Gastrocnemius medialis (tissue), 4 donors: ENCODE measurements around the gene TMEM38A. TPM values are rescaled to one million over a fixed set of nuclear protein-coding genes. Genes with fewer than 3 reads are reported as not detected.
A peak's percentile ranks its signal among the peaks of the same experiment; 100 is the strongest.

ENCODE experiments used
- ATAC-seq, 2 donors: fragments of 150-250 bp; one replicate each; pipeline ENCODE4 v1.9.1; 2016
- DNase-seq, 2 donors: peaks; one replicate each; pipeline ENCODE4 v3.0.0-alpha.2; 2019
- H3K27ac ChIP-seq, 4 donors: fragments of 200-600 bp; sonication (generic); 1 replicate in 1 of 4; 2 replicates in 3 of 4; pipeline ENCODE4 v1.5.1; 2016 to 2018; ENCODE audit warnings: mild to moderate bottlenecking in 2 of 4, moderate library complexity in 1 of 4
- H3K27me3 ChIP-seq, 3 donors: fragments of 200-600 bp; sonication (generic) in 2 of 3; 1 replicate in 1 of 3; 2 replicates in 2 of 3; pipeline versions ENCODE4 v1.5.1 to v1.6.0; 2016 to 2019; ENCODE audit warnings: mild to moderate bottlenecking in 1 of 3, moderate library complexity in 1 of 3
- H3K36me3 ChIP-seq, 2 donors: fragments of 200-600 bp; sonication (generic) in 1 of 2; one replicate each; pipeline ENCODE4 v1.5.1; 2017 to 2018
- H3K4me1 ChIP-seq, 2 donors: fragments of 200-600 bp; sonication (generic) in 1 of 2; one replicate each; pipeline ENCODE4 v1.5.1; 2016 to 2017; ENCODE audit warnings: mild to moderate bottlenecking in 2 of 2
- H3K4me3 ChIP-seq, 4 donors: fragments of 200-600 bp; sonication (generic) in 3 of 4; 1 replicate in 1 of 4; 2 replicates in 3 of 4; pipeline ENCODE4 v1.5.1; 2016 to 2019; ENCODE audit warnings: mild to moderate bottlenecking in 2 of 4
- H3K9me3 ChIP-seq, 3 donors: fragments of 200-600 bp; sonication (generic) in 2 of 3; 1 replicate in 1 of 3; 2 replicates in 2 of 3; pipeline ENCODE4 v1.5.1; 2016 to 2019
- CTCF ChIP-seq, 5 experiments: fragments of 450-650 bp in 3 of 5; fragments of 200-600 bp in 2 of 5; sonication (generic) in 2 of 5; IDR thresholded peaks in 4 of 5; conservative IDR thresholded peaks in 1 of 5; 1 replicate in 4 of 5; 2 replicates in 1 of 5; pipeline ENCODE4 v1.5.1; 2016 to 2019; ENCODE audit warnings: antibody characterized with exemption in 5 of 5, mild to moderate bottlenecking in 3 of 5, moderate library complexity in 3 of 5
- POLR2A ChIP-seq, 2 donors: fragments of 450-650 bp; IDR thresholded peaks; one replicate each; pipeline ENCODE4 v1.6.1; 2017; ENCODE audit warnings: antibody characterized with exemption in 2 of 2, mild to moderate bottlenecking in 2 of 2, moderate library complexity in 2 of 2
- in situ Hi-C, 4 donors: fragments of 200-750 bp; cut with MboI; loops; one replicate each; pipeline versions ENCODE4 v1.15.0 to v1.8.0; 2017; ENCODE audit warnings: low sequenced_read_pairs in 4 of 4
- intact Hi-C: fragments of 100-400 bp; cut with DNase I; formaldehyde crosslinking; loops from one replicate; pipeline ENCODE4 v1.15.1; 2023; ENCODE audit warnings: low total_unique reads
- total RNA-seq, 4 donors: library from RNA; depleted of rRNA; stranded (reverse); fragments of >200 nt; gene quantifications; one replicate each; pipeline versions ENCODE4 v1.1.0 to v1.2.3, GENCODE V29; 2016

The TMEM38A gene
- total RNA-seq, 4 donors from 2014 or later, result 101 to 256 (median 182) TPM

GRCh38 chr19:16615808-16616207 is 45.1 kb upstream of the TMEM38A start:
- Histone ChIP-seq H3K36me3 (no peaks in the 10 kb centered on the region), H3K27ac (no peak overlapping the region), H3K4me3 (no peak overlapping the region), H3K4me1 (peaks cover 69 to 80% of the 10 kb centered on the region in 2 donors), H3K27me3 (no peaks in the 10 kb centered on the region), H3K9me3 (no peaks in the 10 kb centered on the region)
- ATAC-seq (no peak), DNase-seq (no peak)
- intact Hi-C loops (no loop called here), in situ Hi-C loops (no loop called here)
- TF ChIP-seq CTCF (IDR thresholded peaks at IDR 0.05 in 4 of 5, conservative IDR thresholded peaks at IDR 0.05 in 1 of 5), result no peak
- no peak for TF ChIP-seq POLR2A (IDR thresholded peaks at IDR 0.05)

- in situ Hi-C loops, result no loop called here
- Histone ChIP-seq H3K4me3 (no peak overlapping the region), H3K27me3 (no peaks in the 10 kb centered on the region), H3K36me3 (no peaks in the 10 kb centered on the region), H3K9me3 (no peaks in the 10 kb centered on the region), H3K27ac (peak overlapping the region; percentile 13 to 83 (median 73)), H3K4me1 (peaks cover 53 to 82% of the 10 kb centered on the region in 2 donors)
- no peak for DNase-seq
- TF ChIP-seq POLR2A (IDR thresholded peaks at IDR 0.05) (no peak), CTCF (IDR thresholded peaks at IDR 0.05 in 4 of 5, conservative IDR thresholded peaks at IDR 0.05 in 1 of 5) (no peak)
- ATAC-seq, result no peak
- intact Hi-C loops, result no loop called here
These were observed 42.7 kb upstream of the TMEM38A start for GRCh38 chr19:16618248-16618647.

GRCh38 chr19:16619457-16619856 is 41.5 kb upstream of the TMEM38A start:
- DNase-seq (peak in 1 of 2 donors; percentile 68), ATAC-seq (peak; percentile 38)
- intact Hi-C loops (no loop called here), in situ Hi-C loops (no loop called here)
- Histone ChIP-seq H3K4me1 (peaks cover 58 to 89% of the 10 kb centered on the region in 2 donors), H3K27me3 (no peaks in the 10 kb centered on the region), H3K27ac (peak overlapping the region; percentile 70 to 83 (median 78)), H3K4me3 (peak overlapping the region in 1 of 4 donors; percentile 2), H3K9me3 (no peaks in the 10 kb centered on the region), H3K36me3 (no peaks in the 10 kb centered on the region)
- no peak for TF ChIP-seq POLR2A (IDR thresholded peaks at IDR 0.05)
- no peak for TF ChIP-seq CTCF (IDR thresholded peaks at IDR 0.05 in 4 of 5, conservative IDR thresholded peaks at IDR 0.05 in 1 of 5)

- in situ Hi-C loops (no loop called here), intact Hi-C loops (no loop called here)
- Histone ChIP-seq H3K4me3 (peak overlapping the region in 1 of 4 donors; percentile 2), H3K27me3 (no peaks in the 10 kb centered on the region), H3K9me3 (no peaks in the 10 kb centered on the region), H3K27ac (peak overlapping the region; percentile 70 to 83 (median 78)), H3K4me1 (peaks cover 61 to 90% of the 10 kb centered on the region in 2 donors), H3K36me3 (no peaks in the 10 kb centered on the region)
- ATAC-seq, result peak; percentile 64 to 67
- DNase-seq, result peak in 1 of 2 donors; percentile 64
- TF ChIP-seq CTCF (IDR thresholded peaks at IDR 0.05 in 4 of 5, conservative IDR thresholded peaks at IDR 0.05 in 1 of 5), result no peak
These were observed 40.9 kb upstream of the TMEM38A start for GRCh38 chr19:16620018-16620417.

GRCh38 chr19:16620584-16620983 is 40.4 kb upstream of the TMEM38A start:
- Histone ChIP-seq H3K9me3 (no peaks in the 10 kb centered on the region), H3K27me3 (no peaks in the 10 kb centered on the region), H3K36me3 (no peaks in the 10 kb centered on the region), H3K27ac (peak overlapping the region; percentile 70 to 83 (median 78)), H3K4me1 (peaks cover 67 to 95% of the 10 kb centered on the region in 2 donors), H3K4me3 (no peak overlapping the region)
- ATAC-seq (no peak), DNase-seq (no peak)
- TF ChIP-seq CTCF (IDR thresholded peaks at IDR 0.05 in 4 of 5, conservative IDR thresholded peaks at IDR 0.05 in 1 of 5) (no peak), POLR2A (IDR thresholded peaks at IDR 0.05) (no peak)
- in situ Hi-C loops (no loop called here), intact Hi-C loops (no loop called here)
